GM10248 (cell line): ENCODE results near the gene DTNBP1.

ENCODE experiments used
- CTCF ChIA-PET: fragments of 300-600 bp; sonication (Branson Sonifier 250); formaldehyde crosslinking; extraction: SDS; loops from one replicate; lab custom pipeline; 2021; ENCODE audit warnings: antibody characterized with exemption; lab: Yijun Ruan, JAX
- POLR2A ChIA-PET: fragments of 350-650 bp; sonication (Branson Sonifier 250); formaldehyde crosslinking; extraction: SDS; loops from one replicate; lab custom pipeline; 2020; ENCODE audit warnings: antibody characterized with exemption; lab: Yijun Ruan, JAX
- DNase-seq: peaks from one replicate; pipeline ENCODE4 v3.0.0; 2012; ENCODE audit errors: extremely low spot score
- CTCF ChIP-seq: IDR thresholded peaks from 2 replicates; pipeline ENCODE4 v1.5.1; 2012; ENCODE audit warnings: mild to moderate bottlenecking, low read depth; ENCODE audit errors: extremely low read depth, missing control alignments, control extremely low read depth

Gene DTNBP1

GRCh38 chr6:15511248-15512125, 151.3 kb downstream of the DTNBP1 start:
- CTCF ChIA-PET, result interaction anchor here (0.9 kb wide), 1 partner anchor 45 kb away, joined by 3 read pairs; no protein-coding TSS in a partner anchor
- POLR2A ChIA-PET, result no interaction called here
- no peak for TF ChIP-seq CTCF
- DNase-seq, result no peak

- DNase-seq, result no peak
- no peak for TF ChIP-seq CTCF
- CTCF ChIA-PET, result no interaction called here
- POLR2A ChIA-PET, result no interaction called here
These were observed 152.1 kb downstream of the DTNBP1 start for GRCh38 chr6:15510536-15511247.

GRCh38 chr6:15510121-15510520, 152.7 kb downstream of the DTNBP1 start:
- POLR2A ChIA-PET, result no interaction called here
- CTCF ChIA-PET, result no interaction called here
- no peak for TF ChIP-seq CTCF
- DNase-seq, result no peak

GRCh38 chr6:15509335-15509933, 153.4 kb downstream of the DTNBP1 start:
- DNase-seq, result no peak
- TF ChIP-seq CTCF, result no peak
- CTCF ChIA-PET, result no interaction called here
- POLR2A ChIA-PET, result no interaction called here

- DNase-seq, result no peak
- POLR2A ChIA-PET, result no interaction called here
- CTCF ChIA-PET, result no interaction called here
- TF ChIP-seq CTCF, result no peak
These were observed 153.9 kb downstream of the DTNBP1 start for GRCh38 chr6:15508931-15509330.

- DNase-seq, result no peak
- POLR2A ChIA-PET, result no interaction called here
- CTCF ChIA-PET, result no interaction called here
- TF ChIP-seq CTCF, result no peak
These were observed 154.4 kb downstream of the DTNBP1 start for GRCh38 chr6:15508441-15508871.
